ENCODE measurements around the gene SP6. TPM values are rescaled to one million over a fixed set of nuclear protein-coding genes. Genes with fewer than 3 reads are reported as not detected.

Gene SP6
- total and polyA plus RNA-seq, 7 donors: 0.04 to 0.27 (median 0.16) TPM; not detected in 4

DNA sequence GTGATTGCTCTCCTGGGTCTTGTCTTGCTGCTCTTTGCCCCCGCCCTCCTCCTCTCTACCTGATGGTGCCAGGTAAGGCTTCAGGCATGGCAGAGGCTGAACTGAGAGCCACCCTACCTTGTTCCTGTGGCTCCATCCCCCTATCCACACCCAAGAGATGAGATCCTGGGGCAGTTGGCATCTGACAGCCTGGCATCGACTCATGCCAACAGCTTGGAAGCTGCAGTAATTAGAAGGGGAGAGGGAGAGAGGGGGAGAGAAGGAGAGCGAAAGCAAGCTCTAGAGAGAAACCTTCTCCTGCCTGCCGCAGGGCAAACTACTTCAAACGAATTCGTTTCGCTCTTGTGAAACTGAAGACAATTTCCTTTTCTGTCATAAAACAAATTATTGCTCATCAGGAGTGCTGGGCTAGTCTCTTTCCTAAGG is 13.8 kb upstream of the SP6 start:
- 20 to 22% (median 21%) methylated on average over 7 of the region's 7 CpGs for WGBS, 3 donors
- H3K9me3 ChIP-seq: no peaks in the 10 kb centered on the region
- H3K36me3 ChIP-seq (ENCODE audit: insufficient read depth in 1 of 2, low read depth in 1 of 2): no peaks in the 10 kb centered on the region
- H3K27ac ChIP-seq: no peak overlapping the region
- H3K4me1 ChIP-seq: no peaks in the 10 kb centered on the region
- TF ChIP-seq, protein P1, sequence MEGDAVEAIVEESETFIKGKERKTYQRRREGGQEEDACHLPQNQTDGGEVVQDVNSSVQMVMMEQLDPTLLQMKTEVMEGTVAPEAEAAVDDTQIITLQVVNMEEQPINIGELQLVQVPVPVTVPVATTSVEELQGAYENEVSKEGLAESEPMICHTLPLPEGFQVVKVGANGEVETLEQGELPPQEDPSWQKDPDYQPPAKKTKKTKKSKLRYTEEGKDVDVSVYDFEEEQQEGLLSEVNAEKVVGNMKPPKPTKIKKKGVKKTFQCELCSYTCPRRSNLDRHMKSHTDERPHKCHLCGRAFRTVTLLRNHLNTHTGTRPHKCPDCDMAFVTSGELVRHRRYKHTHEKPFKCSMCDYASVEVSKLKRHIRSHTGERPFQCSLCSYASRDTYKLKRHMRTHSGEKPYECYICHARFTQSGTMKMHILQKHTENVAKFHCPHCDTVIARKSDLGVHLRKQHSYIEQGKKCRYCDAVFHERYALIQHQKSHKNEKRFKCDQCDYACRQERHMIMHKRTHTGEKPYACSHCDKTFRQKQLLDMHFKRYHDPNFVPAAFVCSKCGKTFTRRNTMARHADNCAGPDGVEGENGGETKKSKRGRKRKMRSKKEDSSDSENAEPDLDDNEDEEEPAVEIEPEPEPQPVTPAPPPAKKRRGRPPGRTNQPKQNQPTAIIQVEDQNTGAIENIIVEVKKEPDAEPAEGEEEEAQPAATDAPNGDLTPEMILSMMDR (IDR thresholded peaks at IDR 0.05): no peak
- intact Hi-C loops (cut with DNase I): no loop called here
- H3K27me3 ChIP-seq (ENCODE audit: insufficient read depth in 3 of 3, low read length in 2 of 3): peaks cover 0 to 52% (median 5%) of the 10 kb centered on the region in 3 donors
- H3K4me3 ChIP-seq: no peak overlapping the region
- ATAC-seq (no peak), DNase-seq (no peak)

DNA sequence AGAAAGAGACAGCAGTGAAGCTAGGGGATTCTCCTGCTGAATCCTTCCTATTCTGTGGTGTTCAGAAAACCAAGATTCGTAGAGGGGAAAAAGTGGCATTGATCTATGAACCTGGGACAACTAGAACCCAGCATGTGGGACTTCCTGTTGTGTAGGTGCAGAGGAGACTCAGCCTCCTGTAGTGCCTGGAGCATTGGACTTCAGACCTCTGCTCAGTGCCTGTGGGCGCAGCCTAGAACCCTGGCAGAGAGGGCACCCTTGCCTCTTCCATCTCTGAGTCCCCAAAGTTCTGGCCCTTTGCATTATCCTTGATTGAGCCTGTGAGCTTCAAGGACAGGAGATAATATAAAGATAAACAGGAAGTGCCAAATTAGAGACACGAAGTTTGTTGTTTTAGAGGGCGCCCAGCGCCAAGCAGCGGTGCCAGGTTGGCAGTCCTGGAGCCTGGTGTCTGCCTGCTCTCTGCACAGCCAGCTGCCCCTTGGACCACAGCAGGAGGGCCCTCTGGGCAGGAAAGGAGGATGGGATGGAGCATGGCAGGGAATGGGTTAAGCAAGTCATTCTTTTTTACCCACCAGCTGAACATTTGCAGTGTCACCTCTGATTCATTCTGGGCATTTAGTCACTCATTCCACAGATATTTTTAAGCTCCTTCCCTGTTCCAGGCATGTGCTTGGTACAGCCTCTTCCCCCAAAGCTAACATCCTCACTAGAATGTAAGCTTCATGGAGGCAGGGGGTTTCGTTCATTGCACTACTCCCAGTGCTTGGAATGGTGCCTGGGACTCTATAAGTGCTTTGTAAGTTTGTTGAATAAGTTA is 11.9 kb upstream of the SP6 start:
- no peak overlapping the region for H3K4me3 ChIP-seq
- ATAC-seq: no peak

DNA sequence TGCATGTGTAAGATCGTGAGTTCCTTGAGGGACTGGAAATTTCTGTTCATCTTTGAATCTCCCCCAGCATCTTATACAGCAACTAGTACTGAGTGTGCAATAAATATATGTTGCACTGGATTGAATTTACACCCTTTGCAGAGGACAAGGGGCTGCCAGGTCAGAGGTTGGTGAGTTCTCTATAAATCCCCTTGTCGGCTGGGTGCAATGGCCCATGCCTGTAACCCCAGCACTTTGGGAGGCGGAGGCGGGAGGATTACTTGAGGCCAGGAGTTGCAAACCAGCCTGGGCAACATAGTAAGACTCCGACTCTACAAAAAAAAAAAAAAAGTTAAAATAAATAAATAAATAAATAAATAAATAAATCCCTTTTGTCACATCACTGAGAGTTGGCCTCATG is 9.4 kb upstream of the SP6 start:
- no peak overlapping the region for H3K27ac ChIP-seq
- WGBS, 3 donors: 63 to 77% (median 73%) methylated on average over 5 of the region's 5 CpGs
- no peak overlapping the region for H3K4me3 ChIP-seq
- H3K9me3 ChIP-seq: no peaks in the 10 kb centered on the region
- no peak for DNase-seq
- H3K27me3 ChIP-seq (ENCODE audit: insufficient read depth in 3 of 3, low read length in 2 of 3): peaks cover 0 to 47% (median 9%) of the 10 kb centered on the region in 3 donors
- H3K4me1 ChIP-seq: no peaks in the 10 kb centered on the region
- TF ChIP-seq, protein P1 (IDR thresholded peaks at IDR 0.05): no peak
- no peak for ATAC-seq
- intact Hi-C loops (cut with DNase I): no loop called here
- H3K36me3 ChIP-seq (ENCODE audit: insufficient read depth in 1 of 2, low read depth in 1 of 2): no peaks in the 10 kb centered on the region

More for the DNA sequence above, 11.9 kb upstream of the SP6 start:
- Histone ChIP-seq H3K36me3 (ENCODE audit: insufficient read depth in 1 of 2, low read depth in 1 of 2) (no peaks in the 10 kb centered on the region), H3K27me3 (ENCODE audit: insufficient read depth in 3 of 3, low read length in 2 of 3) (peaks cover 0 to 46% (median 5%) of the 10 kb centered on the region in 3 donors), H3K4me1 (no peaks in the 10 kb centered on the region), H3K9me3 (no peaks in the 10 kb centered on the region), H3K27ac (no peak overlapping the region)
- intact Hi-C loops (cut with DNase I): no loop called here
- TF ChIP-seq, protein P1 (IDR thresholded peaks at IDR 0.05): no peak
- no peak for DNase-seq
- 68 to 77% (median 76%) methylated on average over 7 of the region's 7 CpGs for WGBS, 3 donors

DNA sequence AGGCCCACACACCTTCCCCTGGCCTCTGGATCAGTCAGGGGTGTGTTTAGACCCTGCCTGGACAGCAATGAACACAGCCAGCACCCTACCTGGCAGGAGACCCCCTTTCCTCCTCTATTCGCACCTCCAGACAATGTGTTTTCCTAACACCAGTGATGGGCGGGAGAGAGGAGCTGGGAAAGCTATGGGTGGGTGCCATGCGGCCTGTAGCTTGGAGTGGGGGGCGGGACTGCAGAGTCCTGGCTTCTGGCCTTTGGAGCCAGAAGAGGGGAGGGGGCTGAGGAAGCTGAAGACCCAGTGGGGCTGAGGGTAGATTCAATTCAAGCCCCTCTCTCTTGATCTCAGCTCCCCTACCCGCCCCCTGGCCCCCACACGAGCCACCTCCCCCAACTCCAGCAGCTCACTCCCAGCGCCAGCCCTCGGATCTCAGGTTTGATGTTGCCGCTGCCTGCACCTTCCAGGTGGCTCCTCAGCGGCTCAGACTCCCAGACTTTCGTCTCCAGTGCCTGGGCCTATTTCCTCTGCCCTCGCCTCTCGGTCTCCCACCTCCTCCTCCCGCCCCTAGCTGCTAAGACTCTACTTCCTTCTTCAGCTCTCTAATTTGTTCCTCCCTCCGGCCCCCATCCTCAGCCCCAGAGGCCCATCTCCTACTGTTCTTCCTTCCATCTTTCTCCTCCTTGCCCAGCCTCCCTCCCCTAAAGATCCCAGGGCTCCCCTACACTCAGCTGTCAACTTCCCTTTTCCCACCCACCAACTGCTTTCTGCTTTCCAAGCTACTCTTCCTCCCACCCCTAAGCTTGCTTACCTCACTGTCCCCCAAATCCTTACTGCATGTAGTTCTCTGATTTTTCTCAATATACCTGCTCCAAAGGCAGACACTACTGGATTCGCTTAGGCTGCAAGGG is 6.8 kb upstream of the SP6 start:
- DNase-seq (no peak), ATAC-seq (no peak)
- Histone ChIP-seq H3K4me1 (no peaks in the 10 kb centered on the region), H3K4me3 (no peak overlapping the region), H3K9me3 (no peaks in the 10 kb centered on the region), H3K36me3 (ENCODE audit: insufficient read depth in 1 of 2, low read depth in 1 of 2) (no peaks in the 10 kb centered on the region), H3K27ac (no peak overlapping the region), H3K27me3 (ENCODE audit: insufficient read depth in 3 of 3, low read length in 2 of 3) (peaks cover 0 to 63% (median 21%) of the 10 kb centered on the region in 3 donors)
- WGBS, 3 donors: 61 to 76% (median 70%) methylated on average over 11 to 16 of the region's 16 CpGs
- TF ChIP-seq, protein P1 (IDR thresholded peaks at IDR 0.05): no peak
- intact Hi-C loops (cut with DNase I): no loop called here
